Thoracic aorta (tissue), 2 donors: ENCODE measurements around the gene NKIRAS1. TPM values are rescaled to one million over a fixed set of nuclear protein-coding genes. Genes with fewer than 3 reads are reported as not detected.

Experiments used
- ATAC-seq: fragments of 150-250 bp; one replicate; pipeline ENCODE4 v1.8.0; 2017; ENCODE audit warnings: low read depth; ENCODE audit not compliant: insufficient number of reproducible peaks, low FRiP score
- DNase-seq: peaks from one replicate; pipeline ENCODE4 v3.0.0-alpha.2; 2020; ENCODE audit warnings: low spot score
- H3K27ac ChIP-seq, 2 donors: fragments of 200-600 bp; sonication (generic); 1 replicate in 1 of 2; 2 replicates in 1 of 2; pipeline ENCODE4 v1.5.1; 2016; ENCODE audit warnings: mild to moderate bottlenecking in 2 of 2, moderate library complexity in 2 of 2
- H3K27me3 ChIP-seq: fragments of 200-600 bp; sonication (generic); replicated peaks from 2 replicates; pipeline ENCODE4 v1.6.0; 2016; ENCODE audit warnings: mild to moderate bottlenecking; ENCODE audit not compliant: insufficient read depth
- H3K36me3 ChIP-seq: fragments of 200-600 bp; sonication (generic); one replicate; pipeline ENCODE4 v1.5.1; 2016
- H3K4me1 ChIP-seq, 2 donors: fragments of 200-600 bp; sonication (generic); 1 replicate in 1 of 2; 2 replicates in 1 of 2; pipeline versions ENCODE4 v1.5.1 to v1.6.0; 2016; ENCODE audit warnings: low read depth in 2 of 2, mild to moderate bottlenecking in 1 of 2; ENCODE audit not compliant: control insufficient read depth in 1 of 2
- H3K4me3 ChIP-seq: fragments of 200-600 bp; sonication (generic); 2 replicates; pipeline ENCODE4 v1.5.1; 2016; ENCODE audit warnings: mild to moderate bottlenecking
- H3K9me3 ChIP-seq: fragments of 200-600 bp; sonication (generic); 2 replicates; pipeline ENCODE4 v1.5.1; 2016
- total RNA-seq, 2 donors: library from RNA; depleted of rRNA; stranded (reverse); fragments of >200 nt; gene quantifications; one replicate each; pipeline versions ENCODE4 v1.1.0 to v1.2.3, GENCODE V29; 2016
- TF ChIP-seq, protein P1 (sequence below): fragments of 200-600 bp; sonication (generic); IDR thresholded peaks from one replicate; pipeline ENCODE4 v1.5.1; 2019; ENCODE audit warnings: antibody characterized with exemption

The NKIRAS1 gene
- total RNA-seq, 2 donors from 2014 or later = 15.8 to 21.0 TPM

GRCh38 chr3:23877329-23877980 lies 39.3 kb downstream of the NKIRAS1 start:
- Histone ChIP-seq H3K27me3 (no peaks in the 10 kb centered on the region), H3K4me3 (no peak overlapping the region), H3K27ac (no peak overlapping the region), H3K36me3 (no peaks in the 10 kb centered on the region), H3K9me3 (no peaks in the 10 kb centered on the region), H3K4me1 (peaks cover 7 to 36% of the 10 kb centered on the region in 2 donors)
- DNase-seq (no peak), ATAC-seq (no peak)
- TF ChIP-seq, protein P1, sequence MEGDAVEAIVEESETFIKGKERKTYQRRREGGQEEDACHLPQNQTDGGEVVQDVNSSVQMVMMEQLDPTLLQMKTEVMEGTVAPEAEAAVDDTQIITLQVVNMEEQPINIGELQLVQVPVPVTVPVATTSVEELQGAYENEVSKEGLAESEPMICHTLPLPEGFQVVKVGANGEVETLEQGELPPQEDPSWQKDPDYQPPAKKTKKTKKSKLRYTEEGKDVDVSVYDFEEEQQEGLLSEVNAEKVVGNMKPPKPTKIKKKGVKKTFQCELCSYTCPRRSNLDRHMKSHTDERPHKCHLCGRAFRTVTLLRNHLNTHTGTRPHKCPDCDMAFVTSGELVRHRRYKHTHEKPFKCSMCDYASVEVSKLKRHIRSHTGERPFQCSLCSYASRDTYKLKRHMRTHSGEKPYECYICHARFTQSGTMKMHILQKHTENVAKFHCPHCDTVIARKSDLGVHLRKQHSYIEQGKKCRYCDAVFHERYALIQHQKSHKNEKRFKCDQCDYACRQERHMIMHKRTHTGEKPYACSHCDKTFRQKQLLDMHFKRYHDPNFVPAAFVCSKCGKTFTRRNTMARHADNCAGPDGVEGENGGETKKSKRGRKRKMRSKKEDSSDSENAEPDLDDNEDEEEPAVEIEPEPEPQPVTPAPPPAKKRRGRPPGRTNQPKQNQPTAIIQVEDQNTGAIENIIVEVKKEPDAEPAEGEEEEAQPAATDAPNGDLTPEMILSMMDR = no peak

GRCh38 chr3:23876923-23877322 lies 39.9 kb downstream of the NKIRAS1 start:
- ATAC-seq (no peak), DNase-seq (no peak)
- Histone ChIP-seq H3K27ac (no peak overlapping the region), H3K36me3 (no peaks in the 10 kb centered on the region), H3K4me1 (peaks cover 7 to 36% of the 10 kb centered on the region in 2 donors), H3K4me3 (no peak overlapping the region), H3K27me3 (no peaks in the 10 kb centered on the region), H3K9me3 (no peaks in the 10 kb centered on the region)
- TF ChIP-seq, protein P1 = no peak

DNA sequence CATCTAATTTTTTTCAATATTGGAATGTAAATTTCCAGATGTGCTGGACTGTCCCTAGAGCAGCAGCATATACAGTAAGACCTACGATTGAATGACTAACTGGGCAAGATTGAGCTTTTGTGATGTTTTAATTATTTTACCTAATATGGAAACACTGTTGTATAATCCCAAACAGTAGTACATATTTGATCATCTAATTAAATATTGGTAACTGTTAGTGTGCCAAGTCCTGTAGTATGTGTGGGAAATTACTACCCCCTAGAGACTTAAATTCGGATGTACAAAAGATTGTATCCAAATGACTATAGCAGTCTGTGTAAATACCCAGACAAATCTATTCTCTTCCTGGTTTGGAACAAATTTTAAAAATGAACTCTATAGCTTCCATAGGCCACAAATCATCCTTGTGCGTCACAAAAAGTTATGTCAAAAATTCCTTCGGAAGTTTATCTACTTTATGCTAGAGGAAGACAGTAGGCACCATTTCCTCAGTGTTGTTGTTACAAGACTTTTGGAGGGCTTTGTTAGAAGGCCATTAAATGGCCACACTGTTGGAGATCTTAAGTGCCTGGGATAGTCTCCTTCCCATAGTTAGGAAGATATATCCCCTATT lies 41.6 kb downstream of the NKIRAS1 start:
- no peak for ATAC-seq
- TF ChIP-seq, protein P1 = no peak
- peaks cover 7 to 36% of the 10 kb centered on the region in 2 donors for H3K4me1 ChIP-seq

DNA sequence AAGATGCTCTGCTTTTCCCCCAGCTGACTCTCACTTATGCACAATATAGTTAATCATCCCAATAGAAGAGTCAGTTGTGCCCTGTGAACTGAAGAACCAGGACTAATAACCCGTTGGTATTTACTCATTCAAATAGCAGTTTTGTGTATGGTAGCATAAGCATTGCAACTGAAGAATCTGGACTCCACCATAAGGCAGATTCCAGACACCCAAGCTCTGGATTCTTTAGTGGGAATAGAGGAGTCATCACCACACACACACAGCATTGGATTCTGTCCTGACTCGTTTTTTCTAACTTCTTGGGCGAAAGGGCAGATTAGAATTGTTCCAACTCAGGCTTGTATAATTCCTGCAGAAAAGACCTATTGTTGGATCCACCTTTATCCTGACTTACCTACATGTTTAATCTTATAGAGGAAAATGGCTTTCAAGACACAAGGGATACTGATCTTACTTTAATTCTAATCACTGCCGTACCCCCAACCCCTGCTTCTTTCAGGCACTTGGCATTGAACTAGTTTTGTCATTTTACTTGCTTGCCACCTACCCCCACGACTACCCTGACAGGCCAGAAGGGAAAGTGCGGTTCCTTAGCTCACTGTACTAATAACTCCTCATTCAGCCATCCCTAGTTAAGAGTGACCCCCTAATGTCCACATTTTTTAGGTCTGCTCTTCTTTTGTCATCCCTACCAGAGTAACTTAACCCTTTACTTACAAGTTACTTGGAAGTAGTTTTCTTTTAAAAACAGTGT lies 42.3 kb downstream of the NKIRAS1 start:
- no peak for DNase-seq
- no peaks in the 10 kb centered on the region for H3K9me3 ChIP-seq
- peaks cover 7 to 36% of the 10 kb centered on the region in 2 donors for H3K4me1 ChIP-seq
- no peak overlapping the region for H3K27ac ChIP-seq
- H3K36me3 ChIP-seq = no peaks in the 10 kb centered on the region
- H3K27me3 ChIP-seq = no peaks in the 10 kb centered on the region
- H3K4me3 ChIP-seq = no peak overlapping the region
- TF ChIP-seq, protein P1 = no peak
- no peak for ATAC-seq

More for the DNA sequence above, 41.6 kb downstream of the NKIRAS1 start:
- H3K27me3 ChIP-seq = no peaks in the 10 kb centered on the region
- H3K27ac ChIP-seq = no peak overlapping the region
- H3K9me3 ChIP-seq = no peaks in the 10 kb centered on the region
- no peaks in the 10 kb centered on the region for H3K36me3 ChIP-seq
- DNase-seq = no peak
- H3K4me3 ChIP-seq = no peak overlapping the region

DNA sequence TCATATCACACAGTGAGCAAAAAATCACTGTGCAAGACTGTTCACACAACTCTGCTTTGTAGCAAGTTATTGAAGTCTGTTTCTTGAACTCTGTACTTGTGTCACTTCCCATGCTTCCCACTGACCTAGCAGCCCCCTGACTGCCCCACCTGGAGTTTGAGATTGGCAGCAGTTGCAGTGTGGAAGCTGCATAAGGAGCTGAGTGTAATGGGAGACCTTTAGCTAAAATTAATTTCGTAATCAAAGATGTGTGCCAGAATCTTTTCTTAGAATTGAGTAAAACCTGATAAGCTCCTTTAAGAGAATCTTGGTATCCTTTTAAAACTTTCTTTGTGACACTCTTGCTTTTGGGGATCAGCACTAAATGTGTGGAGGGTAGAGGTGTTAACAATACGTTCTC lies 42.8 kb downstream of the NKIRAS1 start:
- Histone ChIP-seq H3K27ac (no peak overlapping the region), H3K36me3 (no peaks in the 10 kb centered on the region), H3K4me3 (no peak overlapping the region), H3K27me3 (no peaks in the 10 kb centered on the region), H3K9me3 (no peaks in the 10 kb centered on the region), H3K4me1 (peaks cover 7 to 36% of the 10 kb centered on the region in 2 donors)
- DNase-seq = no peak
- TF ChIP-seq, protein P1 = no peak
- no peak for ATAC-seq
